ENCODE measurements around the gene FADS6. TPM values are rescaled to one million over a fixed set of nuclear protein-coding genes. Genes with fewer than 3 reads are reported as not detected.

FADS6 gene
- polyA plus RNA-seq, 3 donors = 0.25 to 0.67 (median 0.29) TPM

GRCh38 chr17:74860872-74861661 lies 32.4 kb downstream of the FADS6 start:
- DNase-seq (ENCODE audit: extremely low read depth in 1 of 11, low read depth in 9 of 11, low spot score in 4 of 11) = no peak

- no peak for DNase-seq (ENCODE audit: extremely low read depth in 1 of 11, low read depth in 9 of 11, low spot score in 4 of 11)
Measured at GRCh38 chr17:74860229-74860871, 33.1 kb downstream of the FADS6 start.

GRCh38 chr17:74859459-74860228 lies 33.8 kb downstream of the FADS6 start, which contains the start of gene GRIN2C:
Gene GRIN2C (minus strand): TSS chr17:74859885. CDS start chr17:74855092, 4,793 bp downstream.
- no peak for DNase-seq (ENCODE audit: extremely low read depth in 1 of 11, low read depth in 9 of 11, low spot score in 4 of 11)

- no peak for DNase-seq (ENCODE audit: extremely low read depth in 1 of 11, low read depth in 9 of 11, low spot score in 4 of 11)
Measured at GRCh38 chr17:74858672-74859458, 34.6 kb downstream of the FADS6 start.

- DNase-seq (ENCODE audit: extremely low read depth in 1 of 11, low read depth in 9 of 11, low spot score in 4 of 11) = no peak
Measured at GRCh38 chr17:74857191-74857590, 36.2 kb downstream of the FADS6 start.

- no peak for DNase-seq (ENCODE audit: extremely low read depth in 1 of 11, low read depth in 9 of 11, low spot score in 4 of 11)
Measured at GRCh38 chr17:74856112-74856511, 37.3 kb downstream of the FADS6 start.

- no peak for DNase-seq (ENCODE audit: extremely low read depth in 1 of 11, low read depth in 9 of 11, low spot score in 4 of 11)
Measured at GRCh38 chr17:74855323-74855722, 38.1 kb downstream of the FADS6 start.

GRCh38 chr17:74854792-74855191 lies 38.6 kb downstream of the FADS6 start:
- no peak for DNase-seq (ENCODE audit: extremely low read depth in 1 of 11, low read depth in 9 of 11, low spot score in 4 of 11)

GRCh38 chr17:74853669-74854068 lies 39.8 kb downstream of the FADS6 start:
- DNase-seq (ENCODE audit: extremely low read depth in 1 of 11, low read depth in 9 of 11, low spot score in 4 of 11) = no peak

- no peak for DNase-seq (ENCODE audit: extremely low read depth in 1 of 11, low read depth in 9 of 11, low spot score in 4 of 11)
Measured at GRCh38 chr17:74853048-74853397, 40.4 kb downstream of the FADS6 start.

GRCh38 chr17:74852237-74853047 lies 41.0 kb downstream of the FADS6 start:
- peak in 2 of 11 donors; percentile 46 to 57 for DNase-seq (ENCODE audit: extremely low read depth in 1 of 11, low read depth in 9 of 11, low spot score in 4 of 11)

GRCh38 chr17:74851612-74852236 lies 41.7 kb downstream of the FADS6 start:
- no peak for DNase-seq (ENCODE audit: extremely low read depth in 1 of 11, low read depth in 9 of 11, low spot score in 4 of 11)

- DNase-seq (ENCODE audit: extremely low read depth in 1 of 11, low read depth in 9 of 11, low spot score in 4 of 11) = no peak
Measured at GRCh38 chr17:74850914-74851313, 42.5 kb downstream of the FADS6 start.

- no peak for DNase-seq (ENCODE audit: extremely low read depth in 1 of 11, low read depth in 9 of 11, low spot score in 4 of 11)
Measured at GRCh38 chr17:74850310-74850709, 43.1 kb downstream of the FADS6 start.

GRCh38 chr17:74848656-74849399 lies 44.6 kb downstream of the FADS6 start:
- no peak for DNase-seq (ENCODE audit: extremely low read depth in 1 of 11, low read depth in 9 of 11, low spot score in 4 of 11)

- DNase-seq (ENCODE audit: extremely low read depth in 1 of 11, low read depth in 9 of 11, low spot score in 4 of 11) = no peak
Measured at GRCh38 chr17:74846621-74847020, 46.8 kb downstream of the FADS6 start.

GRCh38 chr17:74843352-74843627 lies 50.1 kb downstream of the FADS6 start:
- DNase-seq (ENCODE audit: extremely low read depth in 1 of 11, low read depth in 9 of 11, low spot score in 4 of 11) = no peak

Data from renal cortex interstitium (tissue), 11 donors.